ENCODE data around the gene ARPC1A.
"Not testable (repeated sequence)": the region's sequence is repeated elsewhere in the genome, so short reads cannot be mapped to it uniquely, and the experiment has no call there.

Gene ARPC1A
- total RNA-seq: 5.6 reads per million, percentile 22 among the genes with 10 or more reads in this experiment

GRCh38 chr7:99325592-99326407 is at the start of gene ARPC1A:
Gene ARPC1A (plus strand): TSS chr7:99325898. CDS start chr7:99333354, 7,456 bp downstream.
- DNase-seq: peak; percentile 88

- DNase-seq: no peak
Measured at GRCh38 chr7:99278180-99278579, 47.5 kb upstream of the ARPC1A start.

- DNase-seq: not testable (repeated sequence)
Measured at GRCh38 chr7:99284165-99284564, 41.5 kb upstream of the ARPC1A start.

GRCh38 chr7:99287779-99288534 is 37.7 kb upstream of the ARPC1A start:
- DNase-seq: no peak

GRCh38 chr7:99289185-99289584 is 36.5 kb upstream of the ARPC1A start:
- DNase-seq: no peak

DNA sequence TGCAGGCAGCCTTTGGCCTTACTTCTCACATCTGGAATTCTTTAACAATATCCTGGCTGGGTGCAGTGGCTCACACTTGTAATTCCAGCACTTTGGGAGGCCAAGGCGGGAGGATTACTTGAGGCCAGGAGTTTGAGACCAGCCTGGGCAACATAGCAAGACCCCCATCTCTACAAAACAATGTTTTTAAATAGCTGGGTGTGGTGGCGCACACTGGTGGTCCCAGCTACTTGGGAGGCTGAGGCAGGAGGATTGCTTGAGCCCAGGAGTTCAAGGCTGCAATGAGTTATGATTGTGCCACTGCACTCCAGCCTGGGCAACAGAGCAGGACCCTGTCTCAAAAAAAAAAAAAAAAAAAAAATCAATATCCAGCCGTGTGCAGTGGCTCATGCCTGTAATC is 35.5 kb upstream of the ARPC1A start:
- DNase-seq: not testable (repeated sequence)

DNA sequence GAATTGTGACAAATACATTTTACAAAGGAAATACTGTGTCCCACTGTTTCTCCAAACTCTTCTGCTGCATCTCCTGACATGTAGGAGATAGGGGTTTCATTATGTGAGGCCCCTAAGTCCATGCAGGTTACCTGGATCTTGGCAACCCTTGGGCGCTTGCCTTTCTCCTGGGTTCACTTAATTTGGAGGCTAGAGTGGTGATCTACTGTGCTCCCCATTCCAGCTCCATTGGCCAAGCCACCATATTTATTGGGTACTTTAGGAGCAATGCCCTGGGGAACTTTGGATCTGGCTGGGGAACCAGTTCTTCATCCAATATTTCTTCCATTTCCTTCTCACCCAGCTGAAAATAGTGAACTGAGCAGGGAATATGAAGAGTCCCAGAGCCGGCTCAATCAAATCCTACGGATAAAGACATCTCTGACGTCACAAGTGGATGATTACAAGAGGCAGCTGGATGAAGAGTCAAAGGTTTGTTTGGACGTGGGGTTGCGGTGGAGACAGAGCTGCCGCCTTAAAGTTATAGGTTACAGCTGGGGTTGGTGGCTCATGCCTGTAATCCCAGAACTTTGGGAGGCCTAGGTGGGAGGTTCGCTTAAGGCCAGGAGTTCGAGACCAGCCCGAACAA is 34.6 kb upstream of the ARPC1A start:
- no peak for DNase-seq

- DNase-seq: no peak
Measured at GRCh38 chr7:99292127-99292526, 33.6 kb upstream of the ARPC1A start.

- DNase-seq: no peak
Measured at GRCh38 chr7:99293167-99293566, 32.5 kb upstream of the ARPC1A start.

- no peak for DNase-seq
Measured at GRCh38 chr7:99293650-99294049, 32.0 kb upstream of the ARPC1A start.

DNA sequence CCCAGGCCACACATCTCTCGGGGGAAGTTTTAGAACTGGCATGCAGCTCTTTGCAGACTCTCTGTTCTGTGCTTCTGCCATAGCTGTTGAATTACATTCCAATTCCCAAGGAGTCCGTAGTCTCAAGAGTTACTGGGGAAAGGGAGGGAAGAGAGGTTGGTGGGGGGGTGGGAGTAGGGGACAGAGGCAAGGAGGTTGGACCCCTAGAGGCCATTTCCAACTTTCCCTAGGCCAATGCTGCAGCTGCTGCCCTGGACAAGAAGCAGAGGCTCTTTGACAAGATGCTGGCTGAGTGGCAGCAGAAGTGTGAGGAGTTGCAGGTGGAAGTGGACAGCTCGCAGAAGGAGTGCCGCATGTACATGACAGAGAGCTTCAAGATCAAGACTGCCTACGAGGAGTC is 29.2 kb upstream of the ARPC1A start:
- DNase-seq: no peak

DNA sequence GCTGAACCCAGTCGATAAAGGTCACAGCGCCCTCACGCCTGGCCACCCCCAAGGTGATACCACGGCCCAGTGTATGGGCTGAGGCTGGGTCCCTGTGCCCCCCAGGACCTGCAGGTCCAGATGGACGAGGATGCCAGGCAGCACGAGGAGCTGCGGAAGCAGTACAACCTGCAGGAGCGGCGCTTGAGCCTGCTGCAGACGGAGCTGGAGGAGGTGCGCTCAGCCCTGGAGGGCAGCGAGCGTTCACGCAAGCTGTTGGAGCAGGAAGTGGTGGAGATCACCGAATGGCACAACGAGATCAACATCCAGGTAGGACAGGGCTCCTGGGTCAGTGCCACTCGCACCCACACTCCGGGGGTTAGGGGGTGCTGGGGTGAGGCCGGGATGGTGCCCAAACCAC is 24.2 kb upstream of the ARPC1A start:
- no peak for DNase-seq

GRCh38 chr7:99305473-99306260 is 20.0 kb upstream of the ARPC1A start:
- no peak for DNase-seq

- DNase-seq: no peak
Measured at GRCh38 chr7:99308461-99309074, 17.1 kb upstream of the ARPC1A start.

DNA sequence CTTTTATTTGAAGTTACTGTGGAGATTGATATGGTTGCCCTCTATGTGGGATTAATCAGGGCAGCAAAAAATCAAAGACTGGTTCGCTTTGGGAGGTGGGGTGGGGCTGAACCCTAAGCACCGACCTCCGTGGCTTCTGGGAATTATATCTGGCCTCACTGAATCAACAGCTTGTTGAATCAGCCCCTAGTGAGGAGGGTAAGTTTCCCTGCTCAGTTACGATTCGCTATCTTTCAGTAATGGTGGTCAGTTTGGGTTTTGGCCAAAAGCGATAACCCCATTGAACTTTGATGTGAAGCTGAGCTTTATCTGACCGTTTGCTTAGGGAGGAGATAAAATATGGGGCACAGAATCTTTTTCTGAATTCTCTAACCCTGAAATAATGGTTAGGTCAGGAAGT is 16.6 kb upstream of the ARPC1A start:
- DNase-seq: no peak

- no peak for DNase-seq
Measured at GRCh38 chr7:99310004-99310403, 15.7 kb upstream of the ARPC1A start.

GRCh38 chr7:99311702-99312101 is 14.0 kb upstream of the ARPC1A start:
- no peak for DNase-seq

GRCh38 chr7:99312316-99313203 is 13.1 kb upstream of the ARPC1A start:
- peak; percentile 69 for DNase-seq

DNA sequence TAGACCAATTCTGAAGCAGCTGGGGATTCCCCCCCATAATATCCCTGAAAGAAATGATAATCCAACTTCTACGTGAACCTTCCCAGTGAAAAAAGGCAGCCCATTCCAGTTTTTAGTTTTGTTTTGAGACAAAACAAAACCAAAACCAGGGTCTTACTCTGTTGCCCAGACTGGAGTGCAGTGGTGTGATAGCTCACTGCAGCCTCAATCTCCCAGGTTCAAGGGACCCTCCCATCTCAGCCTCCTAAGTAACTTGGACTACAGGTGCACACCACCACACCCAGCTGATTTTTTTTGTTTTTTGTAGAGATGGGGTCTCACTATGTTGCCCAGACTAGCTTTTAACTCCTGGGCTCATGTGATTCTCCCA is 12.5 kb upstream of the ARPC1A start:
- DNase-seq: no peak

- DNase-seq: no peak
Measured at GRCh38 chr7:99314504-99314903, 11.2 kb upstream of the ARPC1A start.

GRCh38 chr7:99320371-99320770 is 5.3 kb upstream of the ARPC1A start:
- DNase-seq: no peak
